Heart right ventricle (tissue), 16 donors: ENCODE measurements around the gene RPS6KA2. TPM values are rescaled to one million over a fixed set of nuclear protein-coding genes. Genes with fewer than 3 reads are reported as not detected.

Source experiments
- ATAC-seq, 8 donors: fragments of 200-7000 bp; cut with Tn5 transposase; one replicate each; pipeline ENCODE4 v1.9.1; 2020; ENCODE audit warnings: mild to moderate bottlenecking in 8 of 8, moderate library complexity in 8 of 8, moderate number of reproducible peaks in 1 of 8
- DNase-seq, 2 donors: peaks; one replicate each; pipeline ENCODE4 v3.0.0-alpha.2; 2020
- H3K27ac ChIP-seq, 10 donors: fragments of 200-600 bp; sonication (generic) in 2 of 10; one replicate each; pipeline versions ENCODE4 v1.5.0 to v1.8.0; 2020 to 2022; ENCODE audit warnings: mild to moderate bottlenecking in 3 of 10
- H3K27me3 ChIP-seq, 7 donors: fragments of 200-600 bp; one replicate each; pipeline ENCODE4 v1.8.0; 2021 to 2022; ENCODE audit warnings: mild to moderate bottlenecking in 2 of 7
- H3K36me3 ChIP-seq, 9 donors: fragments of 200-600 bp; sonication (generic) in 1 of 9; one replicate each; pipeline versions ENCODE4 v1.5.0 to v1.8.0; 2020 to 2022; ENCODE audit warnings: mild to moderate bottlenecking in 2 of 9
- H3K4me1 ChIP-seq, 9 donors: fragments of 200-600 bp; sonication (generic) in 1 of 9; one replicate each; pipeline versions ENCODE4 v1.5.0 to v1.8.0; 2020 to 2022; ENCODE audit warnings: mild to moderate bottlenecking in 4 of 9
- H3K4me3 ChIP-seq, 10 donors: fragments of 200-600 bp; sonication (generic) in 2 of 10; one replicate each; pipeline versions ENCODE4 v1.5.0 to v1.8.0; 2020 to 2022; ENCODE audit warnings: mild to moderate bottlenecking in 7 of 10, moderate library complexity in 2 of 10
- H3K9me3 ChIP-seq, 11 donors: fragments of 200-600 bp in 10 of 11; sonication (generic) in 2 of 11; one replicate each; pipeline versions ENCODE4 v1.5.0 to v1.8.0; 2013 to 2022; ENCODE audit warnings: mild to moderate bottlenecking in 2 of 11, control low read depth in 1 of 11, moderate library complexity in 1 of 11
- CTCF ChIP-seq, 9 donors: fragments of 200-600 bp; sonication (generic) in 2 of 9; IDR thresholded peaks; one replicate each; pipeline versions ENCODE4 v1.5.0 to v1.8.0; 2021 to 2022; ENCODE audit warnings: antibody characterized with exemption in 9 of 9, mild to moderate bottlenecking in 5 of 9, moderate library complexity in 1 of 9
- WGBS, 2 donors: extraction: QIAGEN DNeasy Blood & Tissue Kit; methylation state at CpG; one replicate each; pipeline ENCODE4 v1.1.7; 2013; ENCODE audit warnings: inconsistent platforms in 1 of 2; 5-methylcytosine and 5-hydroxymethylcytosine counted together
- intact Hi-C, 10 donors: fragments of 100-400 bp; cut with DNase I; formaldehyde crosslinking; loops; one replicate each; pipeline versions ENCODE4 v1.11.1 to v1.14.2; 2022
- polyA plus RNA-seq, 2 donors: library from polyadenylated mRNA; stranded (reverse); fragments of 200-250 nt; gene quantifications; one replicate each; pipeline ENCODE4 v1.2.3, GENCODE V29; 2013
- total RNA-seq, 10 donors: library from RNA; stranded (reverse); fragmentation: NEBNext Ultra II Directional in 3 of 10; extraction: Animal tissue kit (Norgen Biotek cat#: 25700) in 3 of 10; gene quantifications; one replicate each; pipeline versions ENCODE4 v1.2.1 to v1.2.4, GENCODE V29; 2021 to 2023
- donor health status: Arrhythmogenic right ventricular cardiomyopathy.
- donor health status: ischemic (EF 13 %, LVEDD 7.1; RV severe dilation, severe dysfunction).
- donor health status: healthy with polysubstance abuse.
- donor health status: DM: no; HTN: yes; CAD: no.
- donor health status: DM: no; HTN: no; CAD: no.
- donor health status: ischemic (EF 25% LVEDD 6.9; RV normal size, moderate dysfunction).
- donor health status: ischemic (EF 25% LVEDD 5.7; RV mildly dilated, moderate dysfunction).
- donor health status: healthy.
- donor health status: DM: yes; HTN: yes; CAD: no.
- donor health status: Ischemic cardiomyopathy.
- donor health status: ischemic (EF 35%, LVEDD 5.7; RV mildly dilated, moderate dysfunction).
- donor health status: nonischemic (EF 11% LVEDD 7.7; RV severe dilation, severe dysfunction).
- donor health status: DM: yes; HTN: yes; CAD: no.
- donor health status: PGD.
- donor health status: ischemic (EF 29% LVEDD 5.4; RV normal size, mild dysfunction).
- donor health status: nonischemic (EF 23%, LVEDD 6.1; RV moderate dilation, normal function).

Gene RPS6KA2
- total and polyA plus RNA-seq, 12 donors, result 20.3 to 91.4 (median 73.7) TPM

DNA sequence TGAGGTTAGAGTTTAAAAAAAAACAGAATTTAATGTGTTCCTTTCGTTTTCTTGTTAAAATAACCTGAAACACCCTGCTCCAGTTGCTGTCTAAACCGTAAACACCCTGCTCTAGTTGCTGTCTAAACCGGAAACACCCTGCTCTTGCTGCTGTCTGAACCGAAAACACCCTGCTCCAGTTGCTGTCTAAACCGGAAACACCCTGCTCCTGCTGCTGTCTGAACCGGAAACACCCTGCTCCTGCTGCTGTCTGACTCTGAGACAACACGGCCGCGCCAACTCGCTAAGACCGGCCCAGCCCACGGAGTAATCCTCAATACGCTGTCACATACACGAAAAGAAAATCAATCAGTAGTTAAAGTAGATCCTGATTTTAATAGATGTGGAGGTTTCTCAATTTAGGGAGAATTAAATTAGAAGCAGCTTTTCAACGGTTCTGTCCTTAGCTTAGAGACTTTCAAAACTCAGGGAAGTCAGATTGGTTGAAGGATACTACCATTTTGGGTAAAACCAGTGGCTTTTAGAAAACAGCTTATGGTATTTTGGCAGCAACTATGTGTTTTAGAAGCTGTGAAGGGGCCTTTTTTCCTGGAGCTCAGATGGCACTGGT, 138.9 kb downstream of the RPS6KA2 start:
- H3K27me3 ChIP-seq, result no peaks in the 10 kb centered on the region
- intact Hi-C loops, result loop anchor here in 2 of 10 donors (2.0 to 10.0 kb wide), 2 partner anchors 69 to 137 kb away; partner anchors contain the start of gene RPS6KA2 (in 1 of the 2)
- DNase-seq (peak; percentile 63 to 71), ATAC-seq (peak; percentile 58 to 91 (median 80))
- no peak for TF ChIP-seq CTCF (IDR thresholded peaks at IDR 0.05)
- H3K36me3 ChIP-seq, result peaks cover 0 to 68% (median 6%) of the 10 kb centered on the region in 9 donors
- WGBS, 2 donors, result 55 to 60% methylated on average over 15 of the region's 15 CpGs
- no peaks in the 10 kb centered on the region for H3K9me3 ChIP-seq
- peak overlapping the region; percentile 18 to 88 (median 59) for H3K27ac ChIP-seq
- H3K4me3 ChIP-seq, result peak overlapping the region in 2 of 10 donors; percentile 2 to 5
- peaks cover 6 to 38% (median 29%) of the 10 kb centered on the region in 9 donors for H3K4me1 ChIP-seq

- WGBS, 2 donors, result 81 to 91% methylated on average over 11 of the region's 11 CpGs
- intact Hi-C loops, result loop anchor here in 1 of 10 donors (10.0 kb wide), 1 partner anchor 138 kb away; the partner anchor contains the start of gene RPS6KA2
- Histone ChIP-seq H3K4me3 (no peak overlapping the region), H3K9me3 (no peaks in the 10 kb centered on the region), H3K27me3 (no peaks in the 10 kb centered on the region), H3K4me1 (peaks cover 6 to 38% (median 29%) of the 10 kb centered on the region in 9 donors), H3K27ac (peak overlapping the region in 1 of 10 donors; percentile 84), H3K36me3 (peaks cover 0 to 74% (median 6%) of the 10 kb centered on the region in 9 donors)
- DNase-seq (no peak), ATAC-seq (no peak)
- TF ChIP-seq CTCF (IDR thresholded peaks at IDR 0.05), result no peak
These were observed 139.9 kb downstream of the RPS6KA2 start for GRCh38 chr6:166487148-166487547.

DNA sequence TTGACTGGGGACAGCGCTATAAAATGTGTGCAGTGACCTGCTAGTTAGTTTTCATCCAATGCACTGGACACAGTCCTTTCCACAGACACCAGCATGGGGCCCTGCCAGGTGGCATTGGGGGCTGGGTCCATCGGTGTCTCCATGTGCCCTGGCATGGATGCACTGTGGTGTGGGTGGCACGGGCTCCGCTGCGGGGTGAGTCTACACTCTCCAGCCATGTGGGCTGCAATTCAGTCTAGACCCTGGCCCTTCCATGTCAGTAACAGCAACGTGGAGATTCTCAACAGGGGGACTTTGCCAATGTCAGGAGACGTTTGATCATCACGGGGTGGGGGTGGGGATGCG, 140.5 kb downstream of the RPS6KA2 start:
- 96 to 97% methylated on average over 9 of the region's 9 CpGs for WGBS, 2 donors
- intact Hi-C loops, result loop anchor here in 1 of 10 donors (10.0 kb wide), 1 partner anchor 138 kb away; the partner anchor contains the start of gene RPS6KA2
- peaks cover 0 to 80% (median 6%) of the 10 kb centered on the region in 9 donors for H3K36me3 ChIP-seq

More for the DNA sequence above, 140.5 kb downstream of the RPS6KA2 start:
- Histone ChIP-seq H3K9me3 (no peaks in the 10 kb centered on the region), H3K27me3 (no peaks in the 10 kb centered on the region), H3K4me1 (peaks cover 6 to 38% (median 29%) of the 10 kb centered on the region in 9 donors), H3K27ac (no peak overlapping the region), H3K4me3 (no peak overlapping the region)
- no peak for DNase-seq
- no peak for ATAC-seq
- no peak for TF ChIP-seq CTCF (IDR thresholded peaks at IDR 0.05)
